Measurements from ENCODE around the gene CORO1C. TPM values are rescaled to one million over a fixed set of nuclear protein-coding genes. Genes with fewer than 3 reads are reported as not detected.

CORO1C gene
- total RNA-seq, 1 donor from 2014 or later, result 391 TPM

- H3K4me3 ChIP-seq (ENCODE audit: insufficient read depth, low read depth, low read length), result no peak overlapping the region
- H3K9ac ChIP-seq (ENCODE audit: low read length), result no peak overlapping the region
- no peaks in the 10 kb centered on the region for H3K4me1 ChIP-seq (ENCODE audit: insufficient read depth, low read length)
- no peak overlapping the region for H3K27ac ChIP-seq (ENCODE audit: low read depth, low read length)
- no peaks in the 10 kb centered on the region for H3K27me3 ChIP-seq (ENCODE audit: insufficient read depth, low read length)
- peaks cover 95% of the 10 kb centered on the region for H3K79me2 ChIP-seq (ENCODE audit: insufficient read depth, low read length)
- H3K4me2 ChIP-seq (ENCODE audit: low read length), result no peak overlapping the region
- peaks cover 15% of the 10 kb centered on the region for H3K36me3 Mint-ChIP-seq (ENCODE audit: low read depth, unreplicated experiment)
- H3K27me3 Mint-ChIP-seq (ENCODE audit: low read depth, unreplicated experiment), result no peaks in the 10 kb centered on the region
- no peaks in the 10 kb centered on the region for H3K9me3 Mint-ChIP-seq (ENCODE audit: unreplicated experiment)
- no peak overlapping the region for H2AFZ ChIP-seq (ENCODE audit: low read depth, low read length)
- TF ChIP-seq CTCF (IDR thresholded peaks at IDR 0.05; ENCODE audit: insufficient read depth, low read depth, low read length) (no peak), EZH2 (IDR thresholded peaks at IDR 0.05; ENCODE audit: insufficient read depth, low read length) (no peak)
- no peak overlapping the region for H3K4me3 Mint-ChIP-seq (ENCODE audit: unreplicated experiment)
- H4K20me1 ChIP-seq (ENCODE audit: insufficient read depth, low read length), result peaks cover 71% of the 10 kb centered on the region
- no peaks in the 10 kb centered on the region for H3K9me3 ChIP-seq (ENCODE audit: insufficient read depth, low read depth, low read length)
- peaks cover 22% of the 10 kb centered on the region for H3K4me1 Mint-ChIP-seq (ENCODE audit: low read depth, unreplicated experiment)
- DNase-seq (ENCODE audit: low read depth), result no peak
- H3K27ac Mint-ChIP-seq (ENCODE audit: unreplicated experiment), result no peak overlapping the region
- H3K36me3 ChIP-seq (ENCODE audit: insufficient read depth, low read length), result peaks cover 48% of the 10 kb centered on the region
- no peak for FAIRE-seq
Observed at GRCh38 chr12:108677381-108677780, 53.9 kb downstream of the CORO1C start.

GRCh38 chr12:108676707-108677106 lies 54.6 kb downstream of the CORO1C start:
- Histone ChIP-seq H3K36me3 (ENCODE audit: insufficient read depth, low read length) (peaks cover 55% of the 10 kb centered on the region), H2AFZ (ENCODE audit: low read depth, low read length) (no peak overlapping the region), H3K4me2 (ENCODE audit: low read length) (no peak overlapping the region), H3K27ac (ENCODE audit: low read depth, low read length) (no peak overlapping the region), H3K4me3 (ENCODE audit: insufficient read depth, low read depth, low read length) (no peak overlapping the region), H3K27me3 (ENCODE audit: insufficient read depth, low read length) (no peaks in the 10 kb centered on the region), H3K9me3 (ENCODE audit: insufficient read depth, low read depth, low read length) (no peaks in the 10 kb centered on the region), H3K79me2 (ENCODE audit: insufficient read depth, low read length) (peaks cover 95% of the 10 kb centered on the region), H3K4me1 (ENCODE audit: insufficient read depth, low read length) (no peaks in the 10 kb centered on the region), H4K20me1 (ENCODE audit: insufficient read depth, low read length) (peaks cover 72% of the 10 kb centered on the region), H3K9ac (ENCODE audit: low read length) (no peak overlapping the region)
- Mint-ChIP-seq H3K4me1 (ENCODE audit: low read depth, unreplicated experiment) (peaks cover 21% of the 10 kb centered on the region), H3K36me3 (ENCODE audit: low read depth, unreplicated experiment) (peaks cover 15% of the 10 kb centered on the region), H3K9me3 (ENCODE audit: unreplicated experiment) (no peaks in the 10 kb centered on the region), H3K4me3 (ENCODE audit: unreplicated experiment) (no peak overlapping the region), H3K27me3 (ENCODE audit: low read depth, unreplicated experiment) (no peaks in the 10 kb centered on the region), H3K27ac (ENCODE audit: unreplicated experiment) (no peak overlapping the region)
- FAIRE-seq (no peak), DNase-seq (ENCODE audit: low read depth) (no peak)
- no peak for TF ChIP-seq EZH2 (IDR thresholded peaks at IDR 0.05; ENCODE audit: insufficient read depth, low read length)

GRCh38 chr12:108675792-108676191 lies 55.5 kb downstream of the CORO1C start:
- DNase-seq (ENCODE audit: low read depth), result no peak
- no peaks in the 10 kb centered on the region for H3K9me3 ChIP-seq (ENCODE audit: insufficient read depth, low read depth, low read length)
- H3K27me3 ChIP-seq (ENCODE audit: insufficient read depth, low read length), result no peaks in the 10 kb centered on the region
- no peaks in the 10 kb centered on the region for H3K4me1 ChIP-seq (ENCODE audit: insufficient read depth, low read length)
- H3K4me3 ChIP-seq (ENCODE audit: insufficient read depth, low read depth, low read length), result no peak overlapping the region
- peaks cover 95% of the 10 kb centered on the region for H3K79me2 ChIP-seq (ENCODE audit: insufficient read depth, low read length)
- no peaks in the 10 kb centered on the region for H3K9me3 Mint-ChIP-seq (ENCODE audit: unreplicated experiment)
- no peak for FAIRE-seq
- peaks cover 70% of the 10 kb centered on the region for H4K20me1 ChIP-seq (ENCODE audit: insufficient read depth, low read length)
- H3K4me3 Mint-ChIP-seq (ENCODE audit: unreplicated experiment), result no peak overlapping the region
- H3K9ac ChIP-seq (ENCODE audit: low read length), result no peak overlapping the region
- no peak overlapping the region for H3K27ac Mint-ChIP-seq (ENCODE audit: unreplicated experiment)
- H3K4me1 Mint-ChIP-seq (ENCODE audit: low read depth, unreplicated experiment), result peaks cover 16% of the 10 kb centered on the region
- no peak overlapping the region for H3K27ac ChIP-seq (ENCODE audit: low read depth, low read length)
- peaks cover 55% of the 10 kb centered on the region for H3K36me3 ChIP-seq (ENCODE audit: insufficient read depth, low read length)
- H3K27me3 Mint-ChIP-seq (ENCODE audit: low read depth, unreplicated experiment), result no peaks in the 10 kb centered on the region
- peaks cover 18% of the 10 kb centered on the region for H3K36me3 Mint-ChIP-seq (ENCODE audit: low read depth, unreplicated experiment)
- TF ChIP-seq CTCF (IDR thresholded peaks at IDR 0.05; ENCODE audit: insufficient read depth, low read depth, low read length) (no peak), EZH2 (IDR thresholded peaks at IDR 0.05; ENCODE audit: insufficient read depth, low read length) (no peak)
- H3K4me2 ChIP-seq (ENCODE audit: low read length), result no peak overlapping the region
- H2AFZ ChIP-seq (ENCODE audit: low read depth, low read length), result no peak overlapping the region

All from astrocyte (in vitro differentiated cells and primary cell).